Uterus (tissue), 2 donors: ENCODE results near the gene GPR132.

Experiments used
- POLR2A ChIP-seq, 2 donors: fragments of 450-650 bp; IDR thresholded peaks; one replicate each; pipeline ENCODE4 v1.6.1; 2016; ENCODE audit warnings: antibody characterized with exemption in 2 of 2, mild to moderate bottlenecking in 1 of 2, moderate library complexity in 1 of 2
- TF ChIP-seq, protein P1 (sequence below), 4 experiments: fragments of 200-600 bp in 2 of 4; fragments of 450-650 bp in 2 of 4; sonication (generic) in 2 of 4; IDR thresholded peaks; one replicate each; pipeline ENCODE4 v1.5.1; 2016 to 2019; ENCODE audit warnings: antibody characterized with exemption in 4 of 4, mild to moderate bottlenecking in 2 of 4, moderate library complexity in 1 of 4

DNA sequence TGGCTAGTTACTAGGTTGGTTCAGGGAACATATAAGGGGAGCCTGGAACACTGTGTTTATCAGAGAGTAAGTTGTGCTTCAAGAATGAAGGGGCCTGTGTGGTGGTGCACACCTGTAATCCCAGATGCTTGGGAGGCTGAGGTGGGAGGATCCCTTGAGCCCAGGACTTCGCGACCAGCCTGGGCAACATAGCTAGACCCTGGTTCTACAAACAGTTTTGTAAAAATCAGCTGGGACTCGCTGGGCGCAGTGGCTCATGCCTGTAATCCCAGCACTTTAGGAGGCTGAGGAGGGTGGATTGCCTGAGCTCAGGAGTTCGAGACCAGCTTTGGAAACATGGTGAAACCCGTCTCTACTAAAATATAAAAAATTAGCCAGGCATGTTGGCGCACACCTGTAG lies 42.1 kb upstream of the GPR132 start:
- TF ChIP-seq, protein P1, sequence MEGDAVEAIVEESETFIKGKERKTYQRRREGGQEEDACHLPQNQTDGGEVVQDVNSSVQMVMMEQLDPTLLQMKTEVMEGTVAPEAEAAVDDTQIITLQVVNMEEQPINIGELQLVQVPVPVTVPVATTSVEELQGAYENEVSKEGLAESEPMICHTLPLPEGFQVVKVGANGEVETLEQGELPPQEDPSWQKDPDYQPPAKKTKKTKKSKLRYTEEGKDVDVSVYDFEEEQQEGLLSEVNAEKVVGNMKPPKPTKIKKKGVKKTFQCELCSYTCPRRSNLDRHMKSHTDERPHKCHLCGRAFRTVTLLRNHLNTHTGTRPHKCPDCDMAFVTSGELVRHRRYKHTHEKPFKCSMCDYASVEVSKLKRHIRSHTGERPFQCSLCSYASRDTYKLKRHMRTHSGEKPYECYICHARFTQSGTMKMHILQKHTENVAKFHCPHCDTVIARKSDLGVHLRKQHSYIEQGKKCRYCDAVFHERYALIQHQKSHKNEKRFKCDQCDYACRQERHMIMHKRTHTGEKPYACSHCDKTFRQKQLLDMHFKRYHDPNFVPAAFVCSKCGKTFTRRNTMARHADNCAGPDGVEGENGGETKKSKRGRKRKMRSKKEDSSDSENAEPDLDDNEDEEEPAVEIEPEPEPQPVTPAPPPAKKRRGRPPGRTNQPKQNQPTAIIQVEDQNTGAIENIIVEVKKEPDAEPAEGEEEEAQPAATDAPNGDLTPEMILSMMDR (IDR thresholded peaks at IDR 0.05), result no peak
- no peak for TF ChIP-seq POLR2A (IDR thresholded peaks at IDR 0.05)
